GM12878 (cell line): Measurements from ENCODE around the gene BLTP1. TPM values are rescaled to one million over a fixed set of nuclear protein-coding genes. Genes with fewer than 3 reads are reported as not detected.
"Not testable (repeated sequence)": the region's sequence is repeated elsewhere in the genome, so short reads cannot be mapped to it uniquely, and the experiment has no call there.

Experiments used
- ATAC-seq: fragments of 200-7000 bp; cut with Tn5 transposase; 3 replicates; pipeline ENCODE4 v1.9.1; 2020; ENCODE audit warnings: mild to moderate bottlenecking, moderate library complexity
- BruUV-seq: library from RNA; stranded (reverse); fragments of 400-500 nt; replicated peaks from 2 replicates; lab custom pipeline; 2021; lab: Mats Ljungman, UMichigan
- CTCF ChIA-PET: fragments of 300-600 bp; sonication (Branson Sonifier 250); formaldehyde crosslinking; extraction: SDS; loops from one replicate; lab custom pipeline; 2021; ENCODE audit warnings: inconsistent platforms; lab: Yijun Ruan, JAX
- POLR2A ChIA-PET: fragments of 350-600 bp; formaldehyde crosslinking; extraction: SDS; loops from one replicate; lab custom pipeline; 2021; ENCODE audit warnings: inconsistent platforms; lab: Charles Lee
- RAD21 ChIA-PET: fragments of 300-600 bp; sonication (Branson Sonifier 250); formaldehyde crosslinking; loops from one replicate; lab custom pipeline; 2023; ENCODE audit warnings: antibody characterized with exemption; ENCODE audit not compliant: unreplicated experiment; lab: Charles Lee
- SMC1A ChIA-PET: fragments of 300-600 bp; sonication (Branson Sonifier 250); formaldehyde crosslinking; loops from one replicate; lab custom pipeline; 2023; ENCODE audit not compliant: unreplicated experiment, uncharacterized antibody; lab: Charles Lee
- DNase-seq: peaks from one replicate; pipeline ENCODE4 v3.0.0-alpha.2; 2011; ENCODE audit warnings: low read depth, low spot score
- FAIRE-seq: peaks from 3 replicates; lab custom pipeline; 2011; peaks lifted over from hg19 to GRCh38; lab: Jason Lieb, UNC
- H2AFZ ChIP-seq: 2 replicates; pipeline ENCODE4 v1.6.0; 2011; ENCODE audit warnings: low read depth, low read length, control low read depth; ENCODE audit not compliant: control insufficient read depth
- H3K27ac ChIP-seq: 2 replicates; pipeline ENCODE4 v1.5.1; 2011; ENCODE audit warnings: control low read depth; ENCODE audit not compliant: control insufficient read depth, insufficient read depth
- H3K27me3 ChIP-seq, 2 experiments: replicated peaks in 1 of 2; 2 replicates each; pipeline versions ENCODE4 v1.6.0 to v1.6.1; 2011; ENCODE audit warnings: low read length in 1 of 2; ENCODE audit not compliant: control insufficient read depth in 2 of 2, insufficient read depth in 2 of 2
- H3K36me3 ChIP-seq, 2 experiments: 2 replicates each; pipeline ENCODE4 v1.5.1; 2011; ENCODE audit warnings: low read length in 1 of 2; ENCODE audit not compliant: control insufficient read depth in 2 of 2, insufficient read depth in 2 of 2
- H3K4me1 ChIP-seq: 2 replicates; pipeline ENCODE4 v1.6.1; 2011; ENCODE audit warnings: mild to moderate bottlenecking, low read length, moderate library complexity, mixed read lengths; ENCODE audit not compliant: control insufficient read depth, insufficient read depth
- H3K4me2 ChIP-seq: 2 replicates; pipeline ENCODE4 v1.6.0; 2011; ENCODE audit warnings: control low read depth; ENCODE audit not compliant: control insufficient read depth, insufficient read depth
- H3K4me3 ChIP-seq: fragments of 200-600 bp; sonication (generic); 2 replicates; pipeline ENCODE4 v1.5.1; 2016
- H3K79me2 ChIP-seq: 2 replicates; pipeline ENCODE4 v1.6.0; 2011; ENCODE audit warnings: low read length; ENCODE audit not compliant: control insufficient read depth, insufficient read depth
- H3K9ac ChIP-seq: 2 replicates; pipeline ENCODE4 v1.8.0; 2011; ENCODE audit warnings: low read length, control low read depth, mixed read lengths; ENCODE audit not compliant: control insufficient read depth, insufficient read depth
- H3K9me3 ChIP-seq: replicated peaks from 3 replicates; pipeline ENCODE4 v1.5.1; 2011; ENCODE audit warnings: mild to moderate bottlenecking, low read length; ENCODE audit not compliant: control insufficient read depth, insufficient read depth
- H4K20me1 ChIP-seq: 2 replicates; pipeline ENCODE4 v1.6.0; 2011; ENCODE audit not compliant: control insufficient read depth, insufficient read depth
- ATF7 ChIP-seq: fragments of 450-650 bp; IDR thresholded peaks from 2 replicates; pipeline ENCODE4 v1.6.1; 2016; ENCODE audit warnings: low read depth, mild to moderate bottlenecking
- CHD1 ChIP-seq: IDR thresholded peaks from 2 replicates; pipeline ENCODE4 v1.6.1; 2012; ENCODE audit warnings: low read depth, low read length, improper control_type of control experiment
- CTCF ChIP-seq, 3 experiments: IDR thresholded peaks in 2 of 3; conservative IDR thresholded peaks in 1 of 3; 2 replicates each; pipeline ENCODE4 v1.5.1; 2011; ENCODE audit warnings: low read depth in 3 of 3, low read length in 3 of 3, mild to moderate bottlenecking in 3 of 3, control low read depth in 2 of 3, moderate library complexity in 2 of 3, inconsistent platforms in 1 of 3, mixed read lengths in 1 of 3; ENCODE audit not compliant: control insufficient read depth in 2 of 3, insufficient read depth in 1 of 3; ENCODE audit errors: extremely low read depth in 1 of 3
- MAX ChIP-seq: IDR thresholded peaks from 2 replicates; pipeline ENCODE4 v1.6.1; 2012; ENCODE audit warnings: low read depth, low read length, improper control_type of control experiment
- MXI1 ChIP-seq: fragments of 150-350 bp; IDR thresholded peaks from 2 replicates; pipeline ENCODE4 v1.6.1; 2011; ENCODE audit warnings: low read depth, mild to moderate bottlenecking, inconsistent platforms, low read length, improper control_type of control experiment
- POLR2A ChIP-seq: IDR thresholded peaks from 2 replicates; pipeline ENCODE4 v1.6.1; 2011; ENCODE audit warnings: low read depth, mild to moderate bottlenecking, low read length
- RCOR1 ChIP-seq: conservative IDR thresholded peaks from 2 replicates; pipeline ENCODE4 v1.6.1; 2012; ENCODE audit warnings: low read depth, low read length, improper control_type of control experiment
- RELA ChIP-seq: fragments of 450-650 bp; IDR thresholded peaks from 2 replicates; pipeline ENCODE4 v1.8.0; 2014; ENCODE audit warnings: borderline replicate concordance; ENCODE audit not compliant: partially characterized antibody
- SMAD5 ChIP-seq: IDR thresholded peaks from 2 replicates; pipeline ENCODE4 v1.6.1; 2016; ENCODE audit warnings: antibody characterized with exemption, low read depth
- SRF ChIP-seq, 2 experiments: IDR thresholded peaks; 2 replicates each; pipeline ENCODE4 v1.6.1; 2011; ENCODE audit warnings: low read depth in 2 of 2, low read length in 2 of 2, mild to moderate bottlenecking in 1 of 2, moderate library complexity in 1 of 2
- SUPT20H ChIP-seq: IDR thresholded peaks from 2 replicates; pipeline ENCODE4 v1.6.1; 2011; ENCODE audit warnings: low read depth, mild to moderate bottlenecking, low read length, moderate library complexity, borderline replicate concordance; ENCODE audit not compliant: control insufficient read depth
- TCF3 ChIP-seq: IDR thresholded peaks from 2 replicates; pipeline ENCODE4 v1.6.1; 2012; ENCODE audit warnings: low read depth, mild to moderate bottlenecking, low read length, borderline replicate concordance; ENCODE audit not compliant: insufficient read depth
- ZZZ3 ChIP-seq: IDR thresholded peaks from 2 replicates; pipeline ENCODE4 v1.6.1; 2011; ENCODE audit warnings: low read depth; ENCODE audit not compliant: control insufficient read depth, insufficient read length
- WGBS: methylation state at CpG from one replicate; pipeline ENCODE4 v1.1.6; 2016; ENCODE audit warnings: low lambda C conversion rate; ENCODE audit not compliant: insufficient replicate concordance, insufficient coverage; ENCODE audit errors: missing lambda C conversion rate; 5-methylcytosine and 5-hydroxymethylcytosine counted together
- in situ Hi-C: fragments of 300-500 bp; cut with MboI; formaldehyde crosslinking; loops from 9 replicates; pipeline ENCODE4 v1.14.3; 2018; ENCODE audit warnings: mixed read lengths
- intact Hi-C: fragments of 100-400 bp; cut with micrococcal nuclease; formaldehyde crosslinking; loops from one replicate; pipeline ENCODE4 v1.14.2; 2022; ENCODE audit not compliant: unreplicated experiment
- polyA plus RNA-seq, 11 experiments: library from polyadenylated mRNA; depleted of rRNA in 4 of 11; unstranded in 6 of 11; stranded (reverse) in 5 of 11; fragments of >200 nt; fragmentation: Nextera tagmentation in 4 of 11; fragmentation: Illumina TruSeq in 1 of 11; extraction: Ambion mirVana in 4 of 11; extraction: Trizol in 1 of 11; gene quantifications; 1 replicate in 1 of 11; 2 replicates in 10 of 11; pipeline versions ENCODE4 v1.2.1 to v1.2.3, GENCODE V29; 2011 to 2016; ENCODE audit warnings: inconsistent platforms in 2 of 11, missing spikeins in 2 of 11, low read depth in 1 of 11
- total RNA-seq, 4 experiments: library from RNA; depleted of rRNA in 3 of 4; stranded (reverse); fragments of >200 nt in 3 of 4; fragmentation: Illumina TruSeq in 1 of 4; extraction: Trizol in 1 of 4; gene quantifications; 2 replicates each; pipeline versions ENCODE4 v1.2.1 to v1.2.3, GENCODE V29; 2013 to 2021

BLTP1 gene
- total and polyA plus RNA-seq, 10 of the 15 experiments (the other 5 are each of a cell fraction or from before 2014, with no cell fraction given): 3.4 to 38.1 (median 16.3) TPM

- CTCF ChIA-PET: interaction anchor here (1.0 kb wide), 1 partner anchor 24 kb away, joined by 3 read pairs; no protein-coding TSS in a partner anchor
- Histone ChIP-seq H3K9me3 (no peaks in the 10 kb centered on the region), H3K27me3 (no peaks in the 10 kb centered on the region; a peak in 1 of 4 replicates), H4K20me1 (no peaks in the 10 kb centered on the region), H3K27ac (no peak overlapping the region), H3K4me2 (no peak overlapping the region), H3K4me1 (no peaks in the 10 kb centered on the region), H2AFZ (no peak overlapping the region), H3K36me3 (no peaks in the 10 kb centered on the region), H3K9ac (no peak overlapping the region), H3K4me3 (no peak overlapping the region), H3K79me2 (no peaks in the 10 kb centered on the region)
- intact Hi-C loops (no loop called here), in situ Hi-C loops (no loop called here)
- FAIRE-seq (no peak), DNase-seq (no peak), ATAC-seq (no peak)
- RAD21 ChIA-PET: no interaction called here
- TF ChIP-seq RCOR1: no peak
- no peak for TF ChIP-seq SRF (IDR thresholded peaks at IDR 0.05; ENCODE audit: low read depth in 2 of 2, low read length in 2 of 2)
- no peak for TF ChIP-seq ZZZ3
- TF ChIP-seq CTCF (IDR thresholded peaks at IDR 0.05 in 2 of 3, conservative IDR thresholded peaks at IDR 0.05 in 1 of 3; ENCODE audit: control insufficient read depth in 2 of 3, extremely low read depth in 1 of 3, insufficient read depth in 1 of 3, low read depth in 3 of 3, low read length in 3 of 3): no peak
- no peak for TF ChIP-seq SUPT20H
- TF ChIP-seq POLR2A: no peak
- TF ChIP-seq TCF3: no peak
- no peak for TF ChIP-seq ATF7
- no peak for TF ChIP-seq SMAD5
- no peak for TF ChIP-seq CHD1
- no peak for TF ChIP-seq MXI1
- TF ChIP-seq MAX: no peak
- TF ChIP-seq RELA: no peak
- SMC1A ChIA-PET: no interaction called here
- POLR2A ChIA-PET: no interaction called here
- WGBS: 20% methylated on average over 2 of the region's 2 CpGs
- BruUV-seq: no TSS peak
These were observed 44.5 kb upstream of the BLTP1 start for GRCh38 chr4:122107680-122108079.

GRCh38 chr4:122110304-122110703 is 41.8 kb upstream of the BLTP1 start:
- H3K4me2 ChIP-seq, POLR2A ChIA-PET, RAD21 ChIA-PET, H4K20me1 ChIP-seq, SMC1A ChIA-PET, H3K27ac ChIP-seq, intact Hi-C loops, H3K4me1 ChIP-seq, H3K79me2 ChIP-seq, H2AFZ ChIP-seq, FAIRE-seq, BruUV-seq, ATAC-seq, H3K9ac ChIP-seq, H3K9me3 ChIP-seq, in situ Hi-C loops, H3K27me3 ChIP-seq, H3K4me3 ChIP-seq, CTCF ChIA-PET, H3K36me3 ChIP-seq, DNase-seq: not testable (repeated sequence)
- WGBS: 71% methylated on average over 11 of the region's 14 CpGs
